Endothelial cell of umbilical vein (primary cell): ENCODE measurements around the gene GUCY1A1.

Experiments
- EZH2 ChIP-seq: IDR thresholded peaks from 2 replicates; pipeline ENCODE4 v1.6.1; 2012; ENCODE audit warnings: borderline replicate concordance, low read depth, mild to moderate bottlenecking, moderate library complexity, low read length, inconsistent platforms; ENCODE audit not compliant: severe bottlenecking
- GATA2 ChIP-seq: IDR thresholded peaks from 2 replicates; pipeline ENCODE4 v1.7.0; 2011; ENCODE audit warnings: low read depth, mild to moderate bottlenecking, moderate library complexity, mixed read lengths, low read length; ENCODE audit not compliant: insufficient read length, insufficient read depth
- JUN ChIP-seq: IDR thresholded peaks from 2 replicates; pipeline ENCODE4 v1.6.1; 2011; ENCODE audit warnings: borderline replicate concordance, low read depth; ENCODE audit not compliant: insufficient read length, insufficient read depth
- MYC ChIP-seq: IDR thresholded peaks from one replicate; pipeline ENCODE4 v1.6.1; 2011; ENCODE audit warnings: mild to moderate bottlenecking, low read depth, low read length
- POLR2A ChIP-seq: IDR thresholded peaks from 2 replicates; pipeline ENCODE4 v1.6.1; 2012; ENCODE audit warnings: low read depth, mild to moderate bottlenecking, control low read depth, low read length
- POLR2AphosphoS5 ChIP-seq: IDR thresholded peaks from 2 replicates; pipeline ENCODE4 v1.6.1; 2012; ENCODE audit warnings: low read depth, mild to moderate bottlenecking, control low read depth, low read length, moderate library complexity; ENCODE audit not compliant: insufficient read depth
- TF ChIP-seq, protein P1 (sequence below), 2 donors: IDR thresholded peaks; 1 replicate in 1 of 2; 2 replicates in 1 of 2; pipeline ENCODE4 v1.5.1; 2011; ENCODE audit warnings: low read length in 2 of 2, mild to moderate bottlenecking in 2 of 2, moderate library complexity in 2 of 2, control low read depth in 1 of 2, inconsistent platforms in 1 of 2, low read depth in 1 of 2; ENCODE audit not compliant: insufficient read depth in 1 of 2; ENCODE audit errors: extremely low read depth in 1 of 2

DNA sequence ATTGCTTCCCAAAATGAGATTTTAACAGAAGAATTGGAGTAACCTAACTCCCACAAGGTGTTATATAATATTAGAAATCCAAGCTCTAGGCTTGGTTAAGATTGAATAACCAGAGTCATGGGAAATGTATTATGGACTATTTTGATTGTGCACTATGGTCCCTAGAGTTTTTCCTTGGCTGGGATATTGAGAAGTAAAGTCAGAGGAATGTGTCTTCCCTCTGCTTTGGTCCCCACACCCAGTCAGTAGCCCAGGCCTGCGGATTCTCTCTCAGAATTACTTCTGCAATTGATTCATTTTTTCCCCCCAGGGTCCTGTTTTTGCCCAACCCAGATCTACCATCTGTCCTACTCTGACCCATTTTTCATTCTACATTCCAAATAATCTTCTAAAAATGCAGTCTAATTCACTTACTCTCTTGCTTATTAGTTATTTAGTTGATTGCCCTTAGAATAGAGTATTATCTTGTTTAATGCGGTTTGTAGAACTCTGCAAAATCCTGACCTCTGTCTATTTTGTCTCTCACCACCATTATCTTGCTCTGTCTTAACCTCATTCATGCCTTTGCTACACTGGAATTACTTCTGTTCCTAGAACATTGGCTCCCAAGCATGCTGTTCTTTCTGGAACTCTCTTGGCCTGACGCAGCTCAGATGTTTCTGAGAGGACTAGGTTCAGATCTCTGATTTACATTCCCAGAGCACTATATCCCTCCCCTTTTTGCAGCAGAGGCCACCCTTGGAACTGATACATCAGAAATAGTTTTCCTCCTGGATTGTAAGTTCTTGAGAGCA lies 23.6 kb downstream of the GUCY1A1 start:
- TF ChIP-seq POLR2A (no peak), MYC (no peak), EZH2 (no peak), POLR2AphosphoS5 (no peak), JUN (no peak), GATA2 (no peak)
- TF ChIP-seq, protein P1, sequence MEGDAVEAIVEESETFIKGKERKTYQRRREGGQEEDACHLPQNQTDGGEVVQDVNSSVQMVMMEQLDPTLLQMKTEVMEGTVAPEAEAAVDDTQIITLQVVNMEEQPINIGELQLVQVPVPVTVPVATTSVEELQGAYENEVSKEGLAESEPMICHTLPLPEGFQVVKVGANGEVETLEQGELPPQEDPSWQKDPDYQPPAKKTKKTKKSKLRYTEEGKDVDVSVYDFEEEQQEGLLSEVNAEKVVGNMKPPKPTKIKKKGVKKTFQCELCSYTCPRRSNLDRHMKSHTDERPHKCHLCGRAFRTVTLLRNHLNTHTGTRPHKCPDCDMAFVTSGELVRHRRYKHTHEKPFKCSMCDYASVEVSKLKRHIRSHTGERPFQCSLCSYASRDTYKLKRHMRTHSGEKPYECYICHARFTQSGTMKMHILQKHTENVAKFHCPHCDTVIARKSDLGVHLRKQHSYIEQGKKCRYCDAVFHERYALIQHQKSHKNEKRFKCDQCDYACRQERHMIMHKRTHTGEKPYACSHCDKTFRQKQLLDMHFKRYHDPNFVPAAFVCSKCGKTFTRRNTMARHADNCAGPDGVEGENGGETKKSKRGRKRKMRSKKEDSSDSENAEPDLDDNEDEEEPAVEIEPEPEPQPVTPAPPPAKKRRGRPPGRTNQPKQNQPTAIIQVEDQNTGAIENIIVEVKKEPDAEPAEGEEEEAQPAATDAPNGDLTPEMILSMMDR (IDR thresholded peaks at IDR 0.05; ENCODE audit: extremely low read depth in 1 of 2, insufficient read depth in 1 of 2, low read depth in 1 of 2, low read length in 2 of 2) = no peak
